PC-3 (cell line): ENCODE measurements around the gene CES3. TPM values are rescaled to one million over a fixed set of nuclear protein-coding genes. Genes with fewer than 3 reads are reported as not detected.
"Not testable (repeated sequence)": the region's sequence is repeated elsewhere in the genome, so short reads cannot be mapped to it uniquely, and the experiment has no call there.

Experiments
- ATAC-seq: fragments of 200-7000 bp; cut with Tn5 transposase; 2 replicates; pipeline ENCODE4 v1.9.1; 2020; ENCODE audit warnings: mild to moderate bottlenecking, moderate library complexity
- BruUV-seq: library from RNA; stranded (reverse); fragments of 400-500 nt; replicated peaks from 2 replicates; lab custom pipeline; 2021; lab: Mats Ljungman, UMichigan
- CTCF ChIA-PET: fragments of 300-600 bp; sonication (Branson Sonifier 250); formaldehyde crosslinking; loops from one replicate; lab custom pipeline; 2022; ENCODE audit warnings: antibody characterized with exemption; lab: Charles Lee
- POLR2A ChIA-PET: fragments of 300-600 bp; sonication (Branson Sonifier 250); formaldehyde crosslinking; loops from one replicate; lab custom pipeline; 2022; ENCODE audit warnings: antibody characterized with exemption; ENCODE audit not compliant: unreplicated experiment; lab: Charles Lee
- DNase-seq: peaks from one replicate; pipeline ENCODE4 v3.0.0-alpha.2; 2015
- H2AFZ ChIP-seq: fragments of 300-600 bp; sonication (generic); 2 replicates; pipeline ENCODE4 v1.6.0; 2016; ENCODE audit warnings: antibody characterized with exemption, low read length
- H3F3A ChIP-seq: fragments of 300-600 bp; sonication (generic); one replicate; pipeline ENCODE4 v1.6.0; 2017; ENCODE audit warnings: antibody characterized with exemption, low read length, control low read depth, mild to moderate bottlenecking; ENCODE audit not compliant: unreplicated experiment
- H3K27ac ChIP-seq: fragments of 300-600 bp; sonication (generic); 2 replicates; pipeline ENCODE4 v1.5.1; 2016; ENCODE audit warnings: mild to moderate bottlenecking, low read length
- H3K27me3 ChIP-seq: fragments of 300-600 bp; sonication (generic); 2 replicates; pipeline ENCODE4 v1.6.1; 2016; ENCODE audit warnings: low read length, mixed read lengths
- H3K36me3 ChIP-seq: fragments of 300-600 bp; sonication (generic); 2 replicates; pipeline ENCODE4 v1.6.1; 2016; ENCODE audit warnings: low read depth, mixed run types, low read length, mixed read lengths
- H3K4me1 ChIP-seq: fragments of 300-600 bp; sonication (generic); 2 replicates; pipeline ENCODE4 v1.5.1; 2016; ENCODE audit warnings: low read length; ENCODE audit not compliant: insufficient read depth
- H3K4me2 ChIP-seq: fragments of 300-600 bp; sonication (generic); 2 replicates; pipeline ENCODE4 v1.6.0; 2016; ENCODE audit warnings: low read length
- H3K4me3 ChIP-seq: fragments of 300-600 bp; sonication (generic); 2 replicates; pipeline ENCODE4 v1.5.1; 2016; ENCODE audit warnings: mild to moderate bottlenecking, low read length, mixed read lengths
- H3K79me2 ChIP-seq: fragments of 300-600 bp; sonication (generic); 2 replicates; pipeline ENCODE4 v1.6.1; 2017; ENCODE audit warnings: low read length, mixed read lengths
- H3K9ac ChIP-seq: fragments of 300-600 bp; sonication (generic); 2 replicates; pipeline ENCODE4 v1.6.0; 2016; ENCODE audit warnings: mild to moderate bottlenecking, low read length
- H3K9me2 ChIP-seq: fragments of 300-600 bp; sonication (generic); replicated peaks from 2 replicates; pipeline ENCODE4 v1.6.1; 2016; ENCODE audit warnings: mixed run types, low read length, mixed read lengths
- H3K9me3 ChIP-seq: fragments of 300-600 bp; sonication (generic); 2 replicates; pipeline ENCODE4 v1.6.1; 2016; ENCODE audit warnings: low read length, mixed read lengths
- H4K20me1 ChIP-seq: fragments of 300-600 bp; sonication (generic); 2 replicates; pipeline ENCODE4 v1.6.1; 2016; ENCODE audit warnings: low read length, mixed read lengths
- EZH2 ChIP-seq: fragments of 300-600 bp; sonication (generic); IDR thresholded peaks from one replicate; pipeline ENCODE4 v1.6.1; 2017; ENCODE audit warnings: antibody characterized with exemption, mild to moderate bottlenecking, low read length; ENCODE audit not compliant: unreplicated experiment
- EZH2phosphoT487 ChIP-seq: fragments of 300-600 bp; sonication (generic); IDR thresholded peaks from 2 replicates; pipeline ENCODE4 v1.6.1; 2018; ENCODE audit warnings: mild to moderate bottlenecking, antibody characterized with exemption, low read length, borderline replicate concordance
- intact Hi-C: fragments of 100-400 bp; cut with micrococcal nuclease; formaldehyde crosslinking; loops from 2 replicates; pipeline ENCODE4 v1.9.0; 2023
- total RNA-seq: library from RNA; depleted of rRNA; stranded (reverse); fragments of >200 nt; gene quantifications from 2 replicates; pipeline ENCODE4 v1.2.3, GENCODE V29; 2014
- TF ChIP-seq, protein P1 (sequence below): fragments of 300-600 bp; sonication (generic); conservative IDR thresholded peaks from 2 replicates; pipeline ENCODE4 v1.5.1; 2017; ENCODE audit warnings: antibody characterized with exemption, low read depth, mild to moderate bottlenecking, low read length

CES3 gene
- total RNA-seq, 1 experiment from 2014 or later = 0.26 TPM

DNA sequence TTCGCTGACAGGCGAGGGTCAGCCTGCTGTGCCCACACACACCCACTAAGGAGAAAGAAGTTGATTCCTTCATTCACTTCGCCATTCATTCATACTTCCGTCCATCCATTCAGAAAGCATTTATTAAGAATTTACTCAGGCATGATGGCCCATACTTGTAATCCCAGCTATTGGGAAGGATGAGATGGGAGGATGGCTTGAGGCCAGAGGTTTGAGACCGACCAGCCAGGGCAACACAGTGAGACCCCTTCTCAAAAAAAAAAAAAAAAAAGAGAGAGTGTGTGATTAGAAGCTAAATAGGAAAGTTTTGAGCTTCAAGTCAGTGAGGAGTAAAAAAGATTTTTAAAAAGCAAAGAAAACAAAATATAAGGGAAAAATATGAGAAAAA, 17.0 kb upstream of the CES3 start:
- Histone ChIP-seq H3F3A (no peaks in the 10 kb centered on the region), H2AFZ (no peak overlapping the region), H3K9ac (no peak overlapping the region), H3K9me2 (no peaks in the 10 kb centered on the region), H3K27ac (no peak overlapping the region), H3K79me2 (no peaks in the 10 kb centered on the region), H3K36me3 (no peaks in the 10 kb centered on the region), H3K27me3 (no peaks in the 10 kb centered on the region), H4K20me1 (no peaks in the 10 kb centered on the region), H3K4me3 (no peak overlapping the region), H3K9me3 (no peaks in the 10 kb centered on the region), H3K4me2 (no peak overlapping the region), H3K4me1 (peaks cover 4% of the 10 kb centered on the region; the same call in 1 of the 2 replicates)
- TF ChIP-seq EZH2phosphoT487 = no peak
- no peak for TF ChIP-seq EZH2
- TF ChIP-seq, protein P1, sequence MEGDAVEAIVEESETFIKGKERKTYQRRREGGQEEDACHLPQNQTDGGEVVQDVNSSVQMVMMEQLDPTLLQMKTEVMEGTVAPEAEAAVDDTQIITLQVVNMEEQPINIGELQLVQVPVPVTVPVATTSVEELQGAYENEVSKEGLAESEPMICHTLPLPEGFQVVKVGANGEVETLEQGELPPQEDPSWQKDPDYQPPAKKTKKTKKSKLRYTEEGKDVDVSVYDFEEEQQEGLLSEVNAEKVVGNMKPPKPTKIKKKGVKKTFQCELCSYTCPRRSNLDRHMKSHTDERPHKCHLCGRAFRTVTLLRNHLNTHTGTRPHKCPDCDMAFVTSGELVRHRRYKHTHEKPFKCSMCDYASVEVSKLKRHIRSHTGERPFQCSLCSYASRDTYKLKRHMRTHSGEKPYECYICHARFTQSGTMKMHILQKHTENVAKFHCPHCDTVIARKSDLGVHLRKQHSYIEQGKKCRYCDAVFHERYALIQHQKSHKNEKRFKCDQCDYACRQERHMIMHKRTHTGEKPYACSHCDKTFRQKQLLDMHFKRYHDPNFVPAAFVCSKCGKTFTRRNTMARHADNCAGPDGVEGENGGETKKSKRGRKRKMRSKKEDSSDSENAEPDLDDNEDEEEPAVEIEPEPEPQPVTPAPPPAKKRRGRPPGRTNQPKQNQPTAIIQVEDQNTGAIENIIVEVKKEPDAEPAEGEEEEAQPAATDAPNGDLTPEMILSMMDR = no peak
- POLR2A ChIA-PET = no interaction called here
- DNase-seq (no peak), ATAC-seq (no peak)
- intact Hi-C loops = no loop called here
- no TSS peak for BruUV-seq
- CTCF ChIA-PET = no interaction called here

DNA sequence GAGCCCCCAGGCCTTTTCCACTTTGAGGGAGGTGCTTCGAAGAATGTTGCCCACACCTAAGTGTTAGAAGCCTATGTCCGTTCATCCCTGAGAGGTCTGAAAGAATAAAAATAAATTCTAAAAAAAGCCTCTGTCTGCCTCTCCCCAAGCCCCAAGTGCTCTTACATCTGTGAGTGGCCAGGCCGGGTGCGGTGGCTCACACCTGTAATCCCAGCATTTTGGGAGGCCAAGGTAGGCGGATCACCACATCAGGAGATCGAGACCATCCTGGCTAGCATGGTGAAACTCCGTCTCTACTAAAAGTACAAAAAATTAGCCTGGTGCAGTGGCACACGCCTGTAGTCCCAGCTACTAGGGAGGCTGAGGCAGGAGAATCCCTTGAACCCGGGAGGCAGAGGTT, 16.1 kb upstream of the CES3 start:
- H3K36me3 ChIP-seq, H3K9me2 ChIP-seq, H3K4me2 ChIP-seq, H3K79me2 ChIP-seq, H3K27ac ChIP-seq, H3K4me3 ChIP-seq, H3K9ac ChIP-seq, ATAC-seq, H3K27me3 ChIP-seq, H3F3A ChIP-seq, H2AFZ ChIP-seq, H4K20me1 ChIP-seq, intact Hi-C loops, POLR2A ChIA-PET, H3K4me1 ChIP-seq, DNase-seq, H3K9me3 ChIP-seq, BruUV-seq: not testable (repeated sequence)
- CTCF ChIA-PET = interaction anchor here (0.6 kb wide), 1 partner anchor 176 kb away, joined by 3 read pairs; no protein-coding TSS in a partner anchor

DNA sequence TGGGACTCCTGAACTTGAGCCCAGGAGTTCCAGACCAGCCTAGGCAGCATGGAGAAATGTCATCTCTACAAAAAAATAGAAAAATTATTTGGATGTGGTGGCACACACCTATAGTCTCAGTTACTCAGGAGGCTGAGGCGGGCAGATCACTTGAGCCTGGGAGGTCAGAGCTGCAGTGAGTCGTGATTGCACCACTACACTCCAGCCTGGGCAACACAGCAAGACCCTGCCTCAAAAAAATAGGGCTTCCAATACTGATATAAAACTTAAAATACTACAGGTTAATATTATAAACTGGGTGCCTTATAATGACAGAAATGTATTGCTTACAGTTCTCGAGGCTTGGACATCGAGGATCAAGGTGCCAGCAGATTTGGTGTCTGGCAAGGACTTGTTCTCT, 15.1 kb upstream of the CES3 start:
- Histone ChIP-seq H3K4me2 (no peak overlapping the region), H3K9me2 (no peaks in the 10 kb centered on the region), H3K79me2 (no peaks in the 10 kb centered on the region), H2AFZ (no peak overlapping the region), H3K36me3 (no peaks in the 10 kb centered on the region), H3K27me3 (no peaks in the 10 kb centered on the region), H3F3A (no peaks in the 10 kb centered on the region), H3K4me1 (peaks cover 4% of the 10 kb centered on the region; the same call in 1 of the 2 replicates), H3K27ac (no peak overlapping the region), H3K9ac (no peak overlapping the region), H4K20me1 (no peaks in the 10 kb centered on the region), H3K9me3 (no peaks in the 10 kb centered on the region), H3K4me3 (no peak overlapping the region)
- DNase-seq = no peak
- ChIA-PET POLR2A (no interaction called here), CTCF (no interaction called here)
- no TSS peak for BruUV-seq
- intact Hi-C loops = no loop called here
- no peak for TF ChIP-seq EZH2
- TF ChIP-seq EZH2phosphoT487 = no peak
- TF ChIP-seq, protein P1 = no peak
- no peak for ATAC-seq
